Stimulated activated naive CD8-positive, alpha-beta T cell treated with anti-CD3 and anti-CD28 coated beads, Interleukin-15, Interleukin-2, amounts not matched to agents 100 U/mL and 50 U/mL, for 24 hours (primary cell): Measurements from ENCODE around the gene LRRFIP1.
"Not testable (repeated sequence)": the region's sequence is repeated elsewhere in the genome, so short reads cannot be mapped to it uniquely, and the experiment has no call there.

Experiments used
- ATAC-seq: fragments of 150-1000 bp; cut with Tn5 transposase; one replicate; pipeline ENCODE4 v1.10.0; 2021
- DNase-seq: peaks from one replicate; pipeline ENCODE4 v3.0.0; 2021

Gene LRRFIP1

GRCh38 chr2:237597196-237598145, 29.9 kb upstream of the LRRFIP1 start:
- no peak for DNase-seq
- ATAC-seq = no peak

GRCh38 chr2:237598468-237599208, 28.7 kb upstream of the LRRFIP1 start:
- no peak for DNase-seq

GRCh38 chr2:237599465-237600110, 27.8 kb upstream of the LRRFIP1 start:
- DNase-seq = no peak
- ATAC-seq = no peak

More at GRCh38 chr2:237598468-237599208, 28.7 kb upstream of the LRRFIP1 start:
- ATAC-seq = no peak

- ATAC-seq (no peak), DNase-seq (no peak)
These were observed 27.1 kb upstream of the LRRFIP1 start for GRCh38 chr2:237600205-237600846.

- no peak for DNase-seq
- no peak for ATAC-seq
These were observed 25.8 kb upstream of the LRRFIP1 start for GRCh38 chr2:237601453-237602116.

- ATAC-seq = no peak
- DNase-seq = no peak
These were observed 25.0 kb upstream of the LRRFIP1 start for GRCh38 chr2:237602409-237602808.

- ATAC-seq (no peak), DNase-seq (no peak)
These were observed 24.2 kb upstream of the LRRFIP1 start for GRCh38 chr2:237603049-237603717.

- peak; percentile 42 for DNase-seq
These were observed 23.5 kb upstream of the LRRFIP1 start for GRCh38 chr2:237603718-237604362.

GRCh38 chr2:237604391-237604790, 23.0 kb upstream of the LRRFIP1 start:
- DNase-seq (no peak), ATAC-seq (no peak)

More at GRCh38 chr2:237603718-237604362, 23.5 kb upstream of the LRRFIP1 start:
- ATAC-seq = peak; percentile 65

- no peak for DNase-seq
These were observed 22.4 kb upstream of the LRRFIP1 start for GRCh38 chr2:237604960-237605359.

GRCh38 chr2:237606522-237606921, 20.9 kb upstream of the LRRFIP1 start:
- ATAC-seq, DNase-seq: not testable (repeated sequence)

More at GRCh38 chr2:237604960-237605359, 22.4 kb upstream of the LRRFIP1 start:
- no peak for ATAC-seq

GRCh38 chr2:237612527-237613357, 14.6 kb upstream of the LRRFIP1 start:
- DNase-seq (no peak), ATAC-seq (no peak)

GRCh38 chr2:237613679-237614078, 13.7 kb upstream of the LRRFIP1 start:
- no peak for DNase-seq
- ATAC-seq = no peak

GRCh38 chr2:237614151-237614720, 13.2 kb upstream of the LRRFIP1 start:
- no peak for ATAC-seq
- DNase-seq = no peak

- DNase-seq = no peak
- ATAC-seq = no peak
These were observed 11.6 kb upstream of the LRRFIP1 start for GRCh38 chr2:237615631-237616249.

- no peak for DNase-seq
- no peak for ATAC-seq
These were observed 11.0 kb upstream of the LRRFIP1 start for GRCh38 chr2:237616373-237616733.

- ATAC-seq = peak; percentile 14
- no peak for DNase-seq
These were observed 10.4 kb upstream of the LRRFIP1 start for GRCh38 chr2:237616734-237617586.

- DNase-seq (no peak), ATAC-seq (no peak)
These were observed 9.8 kb upstream of the LRRFIP1 start for GRCh38 chr2:237617587-237617982.
